HepG2 (cell line): Measurements from ENCODE around the gene C1orf115. TPM values are rescaled to one million over a fixed set of nuclear protein-coding genes. Genes with fewer than 3 reads are reported as not detected.

Source experiments
- HNRNPLL ChIP-seq: fragments of 200-400 bp; formaldehyde crosslinking; IDR thresholded peaks from 2 replicates; pipeline ENCODE4 v1.6.1; 2017; ENCODE audit warnings: mild to moderate bottlenecking, low read depth, low read length; ENCODE audit not compliant: poor library complexity, severe bottlenecking
- KMT2B ChIP-seq: IDR thresholded peaks from 2 replicates; pipeline ENCODE4 v1.6.1; 2016; ENCODE audit warnings: missing genetic modification reagents, missing compliant biosample characterization
- MEF2D ChIP-seq: sonication (generic); formaldehyde crosslinking; IDR thresholded peaks from 2 replicates; pipeline ENCODE4 v1.5.1; 2020; ENCODE audit warnings: mild to moderate bottlenecking, missing genetic modification reagents
- ZC3H13 ChIP-seq: sonication (generic); formaldehyde crosslinking; IDR thresholded peaks from 2 replicates; pipeline ENCODE4 v1.8.1; 2023; ENCODE audit warnings: mild to moderate bottlenecking, missing genetic modification reagents, moderate library complexity
- ZFY ChIP-seq: sonication (generic); formaldehyde crosslinking; IDR thresholded peaks from 2 replicates; pipeline ENCODE4 v1.4.0; 2020; ENCODE audit warnings: missing genetic modification reagents
- ZNF263 ChIP-seq: sonication (generic); formaldehyde crosslinking; IDR thresholded peaks from 2 replicates; pipeline ENCODE4 v1.4.0; 2020; ENCODE audit warnings: missing genetic modification reagents
- ZNF333 ChIP-seq: sonication (generic); formaldehyde crosslinking; IDR thresholded peaks from 2 replicates; pipeline ENCODE4 v1.4.0; 2020; ENCODE audit warnings: mild to moderate bottlenecking, missing genetic modification reagents, borderline replicate concordance
- ZNF607 ChIP-seq: sonication (generic); formaldehyde crosslinking; IDR thresholded peaks from 2 replicates; pipeline ENCODE4 v1.5.1; 2020; ENCODE audit warnings: missing genetic modification reagents, mild to moderate bottlenecking, borderline replicate concordance
- ZNF891 ChIP-seq: sonication (generic); formaldehyde crosslinking; IDR thresholded peaks from 2 replicates; pipeline ENCODE4 v1.5.0; 2020; ENCODE audit warnings: mild to moderate bottlenecking, missing genetic modification reagents
- polyA plus RNA-seq, 8 experiments: library from polyadenylated mRNA; depleted of rRNA in 3 of 8; stranded (reverse) in 7 of 8; unstranded in 1 of 8; fragments of >200 nt; fragmentation: Illumina TruSeq in 4 of 8; extraction: Trizol in 4 of 8; gene quantifications; 2 replicates each; pipeline versions ENCODE4 v1.2.1 to v1.2.3, GENCODE V29; 2011 to 2016; ENCODE audit warnings: low read depth in 4 of 8, missing spikeins in 1 of 8, mixed read lengths in 1 of 8; ENCODE audit not compliant: insufficient read depth in 1 of 8
- total RNA-seq, 5 experiments: library from RNA; depleted of rRNA; stranded (reverse); fragments of >200 nt; fragmentation: Illumina TruSeq; extraction: Trizol; gene quantifications; 2 replicates each; pipeline ENCODE4 v1.2.3, GENCODE V29; 2016; ENCODE audit warnings: low read depth in 1 of 5
- TF ChIP-seq, protein P1 (sequence below): sonication (generic); formaldehyde crosslinking; IDR thresholded peaks from 2 replicates; pipeline ENCODE4 v1.8.0; 2022; ENCODE audit warnings: mild to moderate bottlenecking, missing genetic modification reagents; ENCODE audit not compliant: insufficient replicate concordance
- TF ChIP-seq, protein P2 (sequence below): sonication (generic); formaldehyde crosslinking; IDR thresholded peaks from 2 replicates; pipeline ENCODE4 v1.5.0; 2020; ENCODE audit warnings: mild to moderate bottlenecking, missing genetic modification reagents, borderline replicate concordance
- TF ChIP-seq, protein P3 (sequence below): IDR thresholded peaks from 2 replicates; pipeline ENCODE4 v1.6.1; 2016; ENCODE audit warnings: low read depth, missing genetic modification reagents, missing compliant biosample characterization

The C1orf115 gene
- total and polyA plus RNA-seq, 2 of the 13 experiments (the other 11 are each of a cell fraction or from before 2014, with no cell fraction given) = 25.2 to 85.9 TPM

DNA sequence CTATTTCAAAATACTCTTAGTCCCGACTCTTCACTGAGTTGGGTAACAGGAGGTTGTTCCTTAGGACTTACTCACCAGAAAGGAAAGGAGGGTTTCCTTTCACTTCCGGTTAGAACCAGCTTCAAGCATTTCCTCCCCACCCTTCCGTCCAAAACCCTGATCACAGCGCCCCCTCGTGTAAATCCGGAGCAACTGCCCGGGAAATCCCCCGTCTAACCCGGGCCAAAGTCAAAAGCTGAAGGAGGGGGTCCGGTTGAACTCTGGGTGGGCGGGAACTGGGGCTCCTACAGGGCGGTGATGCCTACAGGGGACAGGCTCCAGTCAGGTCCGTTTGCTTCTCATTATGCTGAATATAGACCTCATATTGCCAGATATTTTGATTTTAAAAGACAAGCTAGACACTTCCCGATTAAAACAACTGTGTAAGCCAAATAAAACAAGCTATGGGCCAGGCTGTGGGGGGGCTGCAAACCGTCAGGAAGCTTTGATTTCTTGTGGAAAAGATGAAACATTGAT is 43.0 kb downstream of the C1orf115 start (continued):
- TF ChIP-seq, protein P1, sequence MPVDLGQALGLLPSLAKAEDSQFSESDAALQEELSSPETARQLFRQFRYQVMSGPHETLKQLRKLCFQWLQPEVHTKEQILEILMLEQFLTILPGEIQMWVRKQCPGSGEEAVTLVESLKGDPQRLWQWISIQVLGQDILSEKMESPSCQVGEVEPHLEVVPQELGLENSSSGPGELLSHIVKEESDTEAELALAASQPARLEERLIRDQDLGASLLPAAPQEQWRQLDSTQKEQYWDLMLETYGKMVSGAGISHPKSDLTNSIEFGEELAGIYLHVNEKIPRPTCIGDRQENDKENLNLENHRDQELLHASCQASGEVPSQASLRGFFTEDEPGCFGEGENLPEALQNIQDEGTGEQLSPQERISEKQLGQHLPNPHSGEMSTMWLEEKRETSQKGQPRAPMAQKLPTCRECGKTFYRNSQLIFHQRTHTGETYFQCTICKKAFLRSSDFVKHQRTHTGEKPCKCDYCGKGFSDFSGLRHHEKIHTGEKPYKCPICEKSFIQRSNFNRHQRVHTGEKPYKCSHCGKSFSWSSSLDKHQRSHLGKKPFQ = no peak
- TF ChIP-seq ZFY (CRISPR knock-in tag) = no peak
- TF ChIP-seq KMT2B (CRISPR knock-in tag) = peak; percentile 40; the same call in 1 of the 2 replicates
- no peak for TF ChIP-seq MEF2D (CRISPR knock-in tag)
- TF ChIP-seq HNRNPLL = no peak
- TF ChIP-seq ZNF891 (CRISPR knock-in tag) = no peak
- no peak for TF ChIP-seq ZNF263 (CRISPR knock-in tag)
- no peak for TF ChIP-seq ZNF607 (CRISPR knock-in tag)
- TF ChIP-seq, protein P2, sequence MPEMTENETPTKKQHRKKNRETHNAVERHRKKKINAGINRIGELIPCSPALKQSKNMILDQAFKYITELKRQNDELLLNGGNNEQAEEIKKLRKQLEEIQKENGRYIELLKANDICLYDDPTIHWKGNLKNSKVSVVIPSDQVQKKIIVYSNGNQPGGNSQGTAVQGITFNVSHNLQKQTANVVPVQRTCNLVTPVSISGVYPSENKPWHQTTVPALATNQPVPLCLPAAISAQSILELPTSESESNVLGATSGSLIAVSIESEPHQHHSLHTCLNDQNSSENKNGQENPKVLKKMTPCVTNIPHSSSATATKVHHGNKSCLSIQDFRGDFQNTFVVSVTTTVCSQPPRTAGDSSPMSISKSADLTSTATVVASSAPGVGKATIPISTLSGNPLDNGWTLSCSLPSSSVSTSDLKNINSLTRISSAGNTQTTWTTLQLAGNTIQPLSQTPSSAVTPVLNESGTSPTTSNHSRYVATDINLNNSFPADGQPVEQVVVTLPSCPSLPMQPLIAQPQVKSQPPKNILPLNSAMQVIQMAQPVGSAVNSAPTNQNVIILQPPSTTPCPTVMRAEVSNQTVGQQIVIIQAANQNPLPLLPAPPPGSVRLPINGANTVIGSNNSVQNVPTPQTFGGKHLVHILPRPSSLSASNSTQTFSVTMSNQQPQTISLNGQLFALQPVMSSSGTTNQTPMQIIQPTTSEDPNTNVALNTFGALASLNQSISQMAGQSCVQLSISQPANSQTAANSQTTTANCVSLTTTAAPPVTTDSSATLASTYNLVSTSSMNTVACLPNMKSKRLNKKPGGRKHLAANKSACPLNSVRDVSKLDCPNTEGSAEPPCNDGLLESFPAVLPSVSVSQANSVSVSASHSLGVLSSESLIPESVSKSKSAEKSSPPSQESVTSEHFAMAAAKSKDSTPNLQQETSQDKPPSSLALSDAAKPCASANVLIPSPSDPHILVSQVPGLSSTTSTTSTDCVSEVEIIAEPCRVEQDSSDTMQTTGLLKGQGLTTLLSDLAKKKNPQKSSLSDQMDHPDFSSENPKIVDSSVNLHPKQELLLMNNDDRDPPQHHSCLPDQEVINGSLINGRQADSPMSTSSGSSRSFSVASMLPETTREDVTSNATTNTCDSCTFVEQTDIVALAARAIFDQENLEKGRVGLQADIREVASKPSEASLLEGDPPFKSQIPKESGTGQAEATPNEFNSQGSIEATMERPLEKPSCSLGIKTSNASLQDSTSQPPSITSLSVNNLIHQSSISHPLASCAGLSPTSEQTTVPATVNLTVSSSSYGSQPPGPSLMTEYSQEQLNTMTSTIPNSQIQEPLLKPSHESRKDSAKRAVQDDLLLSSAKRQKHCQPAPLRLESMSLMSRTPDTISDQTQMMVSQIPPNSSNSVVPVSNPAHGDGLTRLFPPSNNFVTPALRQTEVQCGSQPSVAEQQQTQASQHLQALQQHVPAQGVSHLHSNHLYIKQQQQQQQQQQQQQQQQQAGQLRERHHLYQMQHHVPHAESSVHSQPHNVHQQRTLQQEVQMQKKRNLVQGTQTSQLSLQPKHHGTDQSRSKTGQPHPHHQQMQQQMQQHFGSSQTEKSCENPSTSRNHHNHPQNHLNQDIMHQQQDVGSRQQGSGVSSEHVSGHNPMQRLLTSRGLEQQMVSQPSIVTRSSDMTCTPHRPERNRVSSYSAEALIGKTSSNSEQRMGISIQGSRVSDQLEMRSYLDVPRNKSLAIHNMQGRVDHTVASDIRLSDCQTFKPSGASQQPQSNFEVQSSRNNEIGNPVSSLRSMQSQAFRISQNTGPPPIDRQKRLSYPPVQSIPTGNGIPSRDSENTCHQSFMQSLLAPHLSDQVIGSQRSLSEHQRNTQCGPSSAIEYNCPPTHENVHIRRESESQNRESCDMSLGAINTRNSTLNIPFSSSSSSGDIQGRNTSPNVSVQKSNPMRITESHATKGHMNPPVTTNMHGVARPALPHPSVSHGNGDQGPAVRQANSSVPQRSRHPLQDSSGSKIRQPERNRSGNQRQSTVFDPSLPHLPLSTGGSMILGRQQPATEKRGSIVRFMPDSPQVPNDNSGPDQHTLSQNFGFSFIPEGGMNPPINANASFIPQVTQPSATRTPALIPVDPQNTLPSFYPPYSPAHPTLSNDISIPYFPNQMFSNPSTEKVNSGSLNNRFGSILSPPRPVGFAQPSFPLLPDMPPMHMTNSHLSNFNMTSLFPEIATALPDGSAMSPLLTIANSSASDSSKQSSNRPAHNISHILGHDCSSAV = no peak
- TF ChIP-seq, protein P3, sequence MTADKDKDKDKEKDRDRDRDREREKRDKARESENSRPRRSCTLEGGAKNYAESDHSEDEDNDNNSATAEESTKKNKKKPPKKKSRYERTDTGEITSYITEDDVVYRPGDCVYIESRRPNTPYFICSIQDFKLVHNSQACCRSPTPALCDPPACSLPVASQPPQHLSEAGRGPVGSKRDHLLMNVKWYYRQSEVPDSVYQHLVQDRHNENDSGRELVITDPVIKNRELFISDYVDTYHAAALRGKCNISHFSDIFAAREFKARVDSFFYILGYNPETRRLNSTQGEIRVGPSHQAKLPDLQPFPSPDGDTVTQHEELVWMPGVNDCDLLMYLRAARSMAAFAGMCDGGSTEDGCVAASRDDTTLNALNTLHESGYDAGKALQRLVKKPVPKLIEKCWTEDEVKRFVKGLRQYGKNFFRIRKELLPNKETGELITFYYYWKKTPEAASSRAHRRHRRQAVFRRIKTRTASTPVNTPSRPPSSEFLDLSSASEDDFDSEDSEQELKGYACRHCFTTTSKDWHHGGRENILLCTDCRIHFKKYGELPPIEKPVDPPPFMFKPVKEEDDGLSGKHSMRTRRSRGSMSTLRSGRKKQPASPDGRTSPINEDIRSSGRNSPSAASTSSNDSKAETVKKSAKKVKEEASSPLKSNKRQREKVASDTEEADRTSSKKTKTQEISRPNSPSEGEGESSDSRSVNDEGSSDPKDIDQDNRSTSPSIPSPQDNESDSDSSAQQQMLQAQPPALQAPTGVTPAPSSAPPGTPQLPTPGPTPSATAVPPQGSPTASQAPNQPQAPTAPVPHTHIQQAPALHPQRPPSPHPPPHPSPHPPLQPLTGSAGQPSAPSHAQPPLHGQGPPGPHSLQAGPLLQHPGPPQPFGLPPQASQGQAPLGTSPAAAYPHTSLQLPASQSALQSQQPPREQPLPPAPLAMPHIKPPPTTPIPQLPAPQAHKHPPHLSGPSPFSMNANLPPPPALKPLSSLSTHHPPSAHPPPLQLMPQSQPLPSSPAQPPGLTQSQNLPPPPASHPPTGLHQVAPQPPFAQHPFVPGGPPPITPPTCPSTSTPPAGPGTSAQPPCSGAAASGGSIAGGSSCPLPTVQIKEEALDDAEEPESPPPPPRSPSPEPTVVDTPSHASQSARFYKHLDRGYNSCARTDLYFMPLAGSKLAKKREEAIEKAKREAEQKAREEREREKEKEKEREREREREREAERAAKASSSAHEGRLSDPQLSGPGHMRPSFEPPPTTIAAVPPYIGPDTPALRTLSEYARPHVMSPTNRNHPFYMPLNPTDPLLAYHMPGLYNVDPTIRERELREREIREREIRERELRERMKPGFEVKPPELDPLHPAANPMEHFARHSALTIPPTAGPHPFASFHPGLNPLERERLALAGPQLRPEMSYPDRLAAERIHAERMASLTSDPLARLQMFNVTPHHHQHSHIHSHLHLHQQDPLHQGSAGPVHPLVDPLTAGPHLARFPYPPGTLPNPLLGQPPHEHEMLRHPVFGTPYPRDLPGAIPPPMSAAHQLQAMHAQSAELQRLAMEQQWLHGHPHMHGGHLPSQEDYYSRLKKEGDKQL = no peak
- no peak for TF ChIP-seq ZNF333 (CRISPR knock-in tag)
- no peak for TF ChIP-seq ZC3H13 (CRISPR knock-in tag)
